Lung (tissue), 12 donors: ENCODE measurements around the gene PTPRC. TPM values are rescaled to one million over a fixed set of nuclear protein-coding genes. Genes with fewer than 3 reads are reported as not detected.

Experiments
- ATAC-seq: fragments of 200-7000 bp; cut with Tn5 transposase; one replicate; pipeline ENCODE4 v1.9.1; 2020; ENCODE audit warnings: moderate number of reproducible peaks; ENCODE audit not compliant: insufficient read depth, low FRiP score
- DNase-seq, 3 donors: peaks; one replicate each; pipeline ENCODE4 v3.0.0-alpha.2; 2013 to 2017
- H3K27ac ChIP-seq, 2 donors: one replicate each; pipeline ENCODE4 v1.5.1; 2013; ENCODE audit warnings: mild to moderate bottlenecking in 2 of 2, moderate library complexity in 2 of 2, control low read depth in 1 of 2, inconsistent platforms in 1 of 2, low read depth in 1 of 2, low read length in 1 of 2
- H3K27me3 ChIP-seq, 3 donors: one replicate each; pipeline ENCODE4 v1.5.1; 2013; ENCODE audit warnings: low read length in 2 of 3; ENCODE audit not compliant: control insufficient read depth in 3 of 3, insufficient read depth in 3 of 3
- H3K36me3 ChIP-seq, 4 donors: one replicate each; pipeline ENCODE4 v1.5.1; 2013; ENCODE audit warnings: low read length in 4 of 4, mild to moderate bottlenecking in 1 of 4, moderate library complexity in 1 of 4; ENCODE audit not compliant: control insufficient read depth in 4 of 4, insufficient read depth in 4 of 4
- H3K4me1 ChIP-seq, 5 donors: one replicate each; pipeline ENCODE4 v1.5.1; 2013; ENCODE audit warnings: low read length in 5 of 5, mild to moderate bottlenecking in 2 of 5, moderate library complexity in 1 of 5; ENCODE audit not compliant: control insufficient read depth in 5 of 5, insufficient read depth in 5 of 5
- H3K4me3 ChIP-seq: one replicate; pipeline ENCODE4 v1.5.1; 2013; ENCODE audit warnings: mild to moderate bottlenecking, control low read depth, moderate library complexity
- H3K9ac ChIP-seq, 2 donors: one replicate each; pipeline ENCODE4 v1.5.1; 2013; ENCODE audit warnings: low read length in 2 of 2, control low read depth in 1 of 2; ENCODE audit not compliant: insufficient read depth in 1 of 2
- H3K9me3 ChIP-seq, 4 donors: one replicate each; pipeline ENCODE4 v1.5.1; 2013; ENCODE audit warnings: low read length in 3 of 4, mild to moderate bottlenecking in 1 of 4, moderate library complexity in 1 of 4; ENCODE audit not compliant: control insufficient read depth in 4 of 4, insufficient read depth in 3 of 4
- WGBS, 2 donors: extraction: QIAGEN DNeasy Blood & Tissue Kit; methylation state at CpG; one replicate each; pipeline ENCODE4 v1.1.7; 2013; 5-methylcytosine and 5-hydroxymethylcytosine counted together
- polyA plus RNA-seq, 2 donors: library from polyadenylated mRNA; stranded (reverse); fragments of 200-250 nt; gene quantifications; one replicate each; pipeline ENCODE4 v1.2.1, GENCODE V29; 2013
- total RNA-seq, 2 donors: library from RNA; depleted of rRNA in 1 of 2; stranded (reverse); fragments of >200 nt in 1 of 2; gene quantifications; one replicate each; pipeline ENCODE4 v1.2.1, GENCODE V29; 2014 to 2021
- TF ChIP-seq, protein P1 (sequence below): IDR thresholded peaks from 2 replicates; pipeline ENCODE4 v1.5.1; 2012; ENCODE audit warnings: mild to moderate bottlenecking; ENCODE audit errors: control extremely low read depth, extremely low read depth
- donor health status: control.
- donor health status: control.
- donor health status: Bipolar disorder and iron deficiency.
- donor health status: healthy.
- donor health status: DM: yes; HTN: yes; CAD: no.

Gene PTPRC
- total and polyA plus RNA-seq, 4 donors: 8.2 to 142 (median 86.1) TPM

DNA sequence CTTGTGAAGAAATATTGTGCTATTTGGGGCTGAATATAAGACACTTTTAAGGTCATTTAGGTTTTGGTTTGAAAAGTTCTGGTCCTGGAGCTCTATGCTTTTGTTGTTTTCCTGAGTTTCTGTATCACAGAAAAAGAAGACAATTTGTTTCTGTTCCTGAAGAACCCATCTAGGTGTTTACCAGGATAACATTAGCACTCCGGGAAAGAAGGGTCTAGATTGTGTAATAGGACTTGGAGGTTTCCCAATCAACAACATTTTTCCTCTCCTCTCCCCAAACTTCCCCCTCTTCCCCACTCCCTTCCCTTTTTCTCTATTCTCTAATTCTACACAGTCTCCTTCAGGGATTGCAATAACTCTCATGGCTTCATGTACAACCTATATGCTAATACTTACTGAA lies 78.7 kb downstream of the PTPRC start:
- TF ChIP-seq, protein P1, sequence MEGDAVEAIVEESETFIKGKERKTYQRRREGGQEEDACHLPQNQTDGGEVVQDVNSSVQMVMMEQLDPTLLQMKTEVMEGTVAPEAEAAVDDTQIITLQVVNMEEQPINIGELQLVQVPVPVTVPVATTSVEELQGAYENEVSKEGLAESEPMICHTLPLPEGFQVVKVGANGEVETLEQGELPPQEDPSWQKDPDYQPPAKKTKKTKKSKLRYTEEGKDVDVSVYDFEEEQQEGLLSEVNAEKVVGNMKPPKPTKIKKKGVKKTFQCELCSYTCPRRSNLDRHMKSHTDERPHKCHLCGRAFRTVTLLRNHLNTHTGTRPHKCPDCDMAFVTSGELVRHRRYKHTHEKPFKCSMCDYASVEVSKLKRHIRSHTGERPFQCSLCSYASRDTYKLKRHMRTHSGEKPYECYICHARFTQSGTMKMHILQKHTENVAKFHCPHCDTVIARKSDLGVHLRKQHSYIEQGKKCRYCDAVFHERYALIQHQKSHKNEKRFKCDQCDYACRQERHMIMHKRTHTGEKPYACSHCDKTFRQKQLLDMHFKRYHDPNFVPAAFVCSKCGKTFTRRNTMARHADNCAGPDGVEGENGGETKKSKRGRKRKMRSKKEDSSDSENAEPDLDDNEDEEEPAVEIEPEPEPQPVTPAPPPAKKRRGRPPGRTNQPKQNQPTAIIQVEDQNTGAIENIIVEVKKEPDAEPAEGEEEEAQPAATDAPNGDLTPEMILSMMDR: no peak
- Histone ChIP-seq H3K4me3 (no peak overlapping the region), H3K36me3 (no peaks in the 10 kb centered on the region)

DNA sequence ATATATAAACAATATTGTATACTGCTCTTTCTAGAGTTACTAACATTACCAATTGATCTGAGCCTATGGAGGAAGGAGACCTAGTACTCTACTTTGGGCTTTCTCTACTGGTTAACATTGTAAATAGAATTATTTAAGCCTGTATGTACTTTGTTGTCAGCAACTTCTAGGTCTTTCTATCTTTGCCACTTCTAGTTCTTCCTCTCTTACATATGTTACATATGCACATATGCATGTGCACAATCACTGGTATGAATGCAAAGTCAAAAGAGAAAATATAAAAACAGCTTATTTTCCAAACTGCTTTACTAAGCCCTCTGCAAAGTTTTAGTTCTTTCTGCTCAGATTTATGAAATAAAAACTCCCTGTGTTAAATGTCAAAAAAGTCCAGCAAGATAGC lies 84.3 kb downstream of the PTPRC start:
- ATAC-seq (no peak), DNase-seq (no peak)
- H3K27me3 ChIP-seq: no peaks in the 10 kb centered on the region
- no peaks in the 10 kb centered on the region for H3K9me3 ChIP-seq
- no peaks in the 10 kb centered on the region for H3K36me3 ChIP-seq
- H3K27ac ChIP-seq: no peak overlapping the region
- H3K4me1 ChIP-seq: no peaks in the 10 kb centered on the region
- H3K4me3 ChIP-seq: no peak overlapping the region
- no peak overlapping the region for H3K9ac ChIP-seq
- TF ChIP-seq, protein P1: no peak

More for the DNA sequence above, 78.7 kb downstream of the PTPRC start:
- DNase-seq (no peak), ATAC-seq (no peak)
- Histone ChIP-seq H3K9ac (no peak overlapping the region), H3K27ac (no peak overlapping the region), H3K9me3 (no peaks in the 10 kb centered on the region), H3K27me3 (no peaks in the 10 kb centered on the region), H3K4me1 (no peaks in the 10 kb centered on the region)
- WGBS, 2 donors: 7 to 47% methylated on average over 1 of the region's 1 CpG

DNA sequence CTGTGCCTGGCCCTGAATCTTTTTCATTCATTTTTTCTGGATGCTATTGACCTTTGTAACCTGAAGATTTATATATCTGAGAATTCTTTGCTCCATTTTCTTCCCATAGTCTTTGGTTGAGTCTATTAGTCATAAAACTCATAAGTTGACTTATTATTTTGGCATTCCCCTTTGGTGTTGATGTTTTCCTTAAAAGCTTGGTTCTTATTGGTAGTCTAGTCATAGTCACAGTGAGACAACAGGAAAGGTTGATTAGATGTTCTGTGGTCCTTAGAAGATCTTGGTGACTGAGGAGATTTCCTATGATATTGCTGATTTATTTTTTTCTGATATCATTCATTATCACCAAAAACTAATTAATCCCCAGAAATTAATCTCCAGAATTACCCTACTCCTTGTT lies 86.2 kb downstream of the PTPRC start:
- Histone ChIP-seq H3K27ac (no peak overlapping the region), H3K27me3 (no peaks in the 10 kb centered on the region), H3K9ac (no peak overlapping the region), H3K4me3 (no peak overlapping the region), H3K4me1 (no peaks in the 10 kb centered on the region), H3K9me3 (no peaks in the 10 kb centered on the region), H3K36me3 (no peaks in the 10 kb centered on the region)
- TF ChIP-seq, protein P1: no peak
- DNase-seq (no peak), ATAC-seq (no peak)

DNA sequence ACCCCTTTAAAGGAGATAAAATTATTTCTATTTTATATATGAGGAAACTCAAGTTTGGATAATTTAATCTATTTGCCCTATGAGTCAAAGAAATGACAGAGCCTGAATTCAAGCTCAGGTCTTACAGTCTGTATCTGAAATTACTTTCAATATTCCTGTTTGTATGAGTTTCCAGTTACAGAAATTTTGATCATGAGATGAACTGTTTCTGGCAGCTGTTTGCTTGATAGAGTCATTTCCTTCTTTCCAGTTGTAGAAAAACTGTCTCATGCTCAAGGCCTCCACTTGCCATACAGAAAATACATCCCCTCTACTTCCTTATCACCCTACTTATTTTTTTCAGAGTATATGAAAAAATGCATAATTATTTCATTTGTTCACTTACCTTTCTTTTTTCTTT lies 87.6 kb downstream of the PTPRC start:
- H3K9ac ChIP-seq: no peak overlapping the region
- H3K4me3 ChIP-seq: no peak overlapping the region
- ATAC-seq (no peak), DNase-seq (no peak)
- TF ChIP-seq, protein P1: no peak
- H3K9me3 ChIP-seq: no peaks in the 10 kb centered on the region
- H3K36me3 ChIP-seq: no peaks in the 10 kb centered on the region
- H3K27ac ChIP-seq: no peak overlapping the region
- no peaks in the 10 kb centered on the region for H3K4me1 ChIP-seq
- no peaks in the 10 kb centered on the region for H3K27me3 ChIP-seq
